NCI-H2107 treated with DMSO at 0.1 percent for 48 hours (cell line): ENCODE results near the gene ROPN1L.
"Not testable (repeated sequence)": the region's sequence is repeated elsewhere in the genome, so short reads cannot be mapped to it uniquely, and the experiment has no call there.

Source experiments
- DNase-seq: peaks from one replicate; lab custom pipeline; 2025; ENCODE audit not compliant: unreplicated experiment; lab: John Stamatoyannopoulos, UW

Gene ROPN1L

DNA sequence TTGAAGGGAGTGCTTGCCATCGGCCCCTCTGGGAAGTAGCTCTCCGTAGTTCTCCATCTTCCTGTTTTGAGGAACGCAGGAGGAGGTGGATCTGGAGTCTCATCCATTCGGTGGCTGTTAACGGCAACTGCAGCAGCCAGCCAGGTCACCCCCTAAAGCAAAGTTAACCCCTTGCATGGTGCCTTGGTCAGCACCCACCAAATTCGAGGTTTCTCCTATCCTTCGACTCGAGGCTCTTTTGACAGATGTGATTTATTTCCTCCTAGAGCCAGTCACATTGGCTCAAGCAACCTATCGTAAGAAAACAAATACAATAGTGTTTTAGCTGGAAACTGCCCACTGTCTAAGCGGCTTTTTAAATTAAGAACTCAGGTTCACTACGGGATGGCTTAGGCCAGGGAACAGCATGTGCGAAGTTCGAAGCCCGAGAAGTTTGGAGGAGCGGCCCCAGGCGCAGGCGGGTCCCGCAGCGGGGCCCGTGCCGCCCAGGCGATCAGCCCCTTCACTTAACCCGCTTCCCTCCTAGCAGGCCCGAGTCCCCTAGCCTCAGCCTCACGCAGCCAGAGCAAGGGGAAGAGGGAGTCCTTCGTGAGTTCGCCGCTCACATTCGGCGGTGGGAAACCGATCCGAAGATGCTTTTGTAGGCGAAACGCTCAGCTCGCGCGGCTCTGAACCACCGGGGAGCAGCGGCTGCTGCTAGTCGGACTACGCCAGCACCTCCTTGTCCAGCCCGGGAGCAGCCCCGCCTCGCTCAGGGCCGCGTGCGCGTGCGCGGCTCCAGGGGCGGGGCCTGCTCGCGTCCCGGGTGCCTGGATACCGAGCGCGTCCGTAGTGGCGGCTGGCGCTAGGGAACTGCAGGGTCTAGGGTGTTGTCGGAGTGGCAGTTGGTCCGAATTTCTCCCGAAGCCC, at the start of gene ROPN1L:
ROPN1L (plus strand) TSS at position 797 of the 909 bp plus-strand sequence. CDS start 289 bp downstream, outside the sequence.
- peak; percentile 53 for DNase-seq

DNA sequence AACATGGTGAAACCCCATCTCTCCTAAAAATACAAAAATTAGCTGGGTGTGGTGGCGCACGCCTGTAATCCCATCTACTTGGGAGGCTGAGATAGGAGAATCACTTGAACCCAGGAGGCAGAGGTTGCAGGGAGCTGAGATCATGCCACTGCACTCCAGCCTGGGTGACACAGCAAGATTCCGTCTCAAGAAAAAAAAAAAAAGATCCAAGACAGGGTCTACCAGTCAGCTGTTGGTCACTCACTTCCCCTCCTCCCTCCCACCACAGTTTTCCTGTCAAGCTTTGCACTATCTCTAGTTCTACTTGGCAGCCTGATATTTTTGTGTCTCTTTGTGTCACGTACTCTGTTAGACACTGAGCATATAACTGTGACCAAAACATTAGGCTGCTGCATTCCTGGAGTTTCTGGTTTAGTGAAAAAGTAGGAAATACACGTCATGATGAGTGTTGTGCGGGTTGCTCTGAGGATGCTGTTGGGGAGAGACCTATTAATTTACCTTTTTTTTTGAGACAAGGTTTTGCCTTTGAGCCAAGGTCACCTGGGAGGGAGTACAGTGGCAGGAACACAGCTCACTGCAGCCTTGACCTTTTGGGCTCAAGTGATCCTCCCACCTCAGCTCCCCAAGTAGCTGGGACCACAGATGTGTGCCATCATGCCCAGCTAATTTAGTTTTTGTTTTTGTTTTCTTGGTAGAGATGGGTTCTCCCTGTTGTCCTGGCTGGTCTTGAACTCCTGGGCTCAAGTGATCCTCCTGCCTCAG, 48.9 kb upstream of the ROPN1L start:
- not testable (repeated sequence) for DNase-seq

DNA sequence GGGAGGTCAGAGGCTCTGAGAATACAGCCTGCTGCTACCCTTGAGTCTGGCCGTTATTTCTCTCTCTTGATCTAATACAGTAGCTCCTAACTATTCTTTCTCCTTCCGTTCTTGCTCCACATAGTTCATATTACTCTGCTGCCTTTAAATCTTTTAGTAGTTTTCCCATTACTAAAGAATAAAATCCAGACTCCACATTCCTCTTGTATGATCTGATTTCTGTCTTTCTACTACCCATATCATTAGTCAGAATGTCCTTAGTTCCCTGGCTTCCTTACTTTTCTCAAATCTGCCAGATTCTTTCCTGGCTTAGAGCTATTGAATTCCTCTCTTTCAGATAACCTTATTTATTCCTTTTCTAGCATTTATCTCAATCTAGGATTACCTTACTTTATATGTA, 48.2 kb upstream of the ROPN1L start:
- no peak for DNase-seq

DNA sequence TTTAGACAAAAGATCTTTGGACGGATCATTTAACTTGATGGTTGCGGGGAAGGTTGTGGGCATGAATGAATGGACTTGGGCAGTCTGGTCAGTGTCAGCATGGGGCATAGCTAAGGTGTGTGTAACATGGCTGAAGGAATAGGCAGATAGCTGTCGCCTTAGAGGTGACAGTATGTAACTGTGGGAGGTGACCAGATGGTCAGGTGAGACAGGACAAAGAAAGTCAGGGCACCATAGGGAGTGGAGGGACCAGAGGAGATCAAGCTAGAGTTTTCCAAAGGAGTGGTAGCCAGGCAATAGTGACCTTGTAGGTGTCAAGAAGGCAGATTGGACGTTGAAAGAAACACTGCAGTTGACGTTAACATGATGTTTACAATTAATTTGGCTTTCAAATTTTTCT, 45.1 kb upstream of the ROPN1L start:
- DNase-seq = no peak

DNA sequence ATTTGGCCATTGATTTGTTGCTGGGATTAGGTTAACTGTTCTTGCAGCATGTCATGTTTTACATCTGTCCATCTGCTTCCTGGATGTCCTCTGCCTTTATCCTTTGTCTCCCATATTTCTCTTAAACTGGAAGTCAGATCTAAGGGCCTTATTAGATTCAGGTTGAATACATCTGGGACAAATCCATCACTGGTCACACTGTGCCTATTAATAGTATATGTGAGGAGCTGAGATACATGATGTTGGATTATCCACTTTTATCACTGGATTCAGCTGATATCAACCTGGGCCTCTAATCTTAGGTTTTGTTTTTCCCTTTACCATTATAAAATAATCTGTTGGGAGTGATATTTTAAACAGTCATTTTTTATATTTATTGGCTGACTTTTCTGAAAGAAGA, 41.8 kb upstream of the ROPN1L start:
- DNase-seq = no peak

DNA sequence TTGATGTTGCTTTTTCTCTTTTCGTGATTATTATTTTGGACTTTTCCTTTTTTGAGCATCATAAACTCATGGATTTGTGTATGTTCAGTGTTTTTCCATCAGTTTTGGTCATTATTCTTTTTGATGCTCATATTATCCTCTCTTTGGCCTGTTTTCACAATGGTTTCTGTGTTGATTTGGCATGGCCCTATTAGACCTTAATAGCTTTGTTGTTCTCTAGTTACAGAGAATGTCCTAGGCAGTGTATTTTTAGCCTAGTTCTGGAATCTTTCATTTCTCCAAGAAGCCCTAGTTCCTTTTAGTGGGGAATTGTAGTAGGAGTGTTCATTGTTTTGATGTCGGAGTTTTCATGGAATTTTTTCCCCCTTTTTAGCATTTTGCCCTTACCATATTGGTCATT, 41.3 kb upstream of the ROPN1L start:
- no peak for DNase-seq

DNA sequence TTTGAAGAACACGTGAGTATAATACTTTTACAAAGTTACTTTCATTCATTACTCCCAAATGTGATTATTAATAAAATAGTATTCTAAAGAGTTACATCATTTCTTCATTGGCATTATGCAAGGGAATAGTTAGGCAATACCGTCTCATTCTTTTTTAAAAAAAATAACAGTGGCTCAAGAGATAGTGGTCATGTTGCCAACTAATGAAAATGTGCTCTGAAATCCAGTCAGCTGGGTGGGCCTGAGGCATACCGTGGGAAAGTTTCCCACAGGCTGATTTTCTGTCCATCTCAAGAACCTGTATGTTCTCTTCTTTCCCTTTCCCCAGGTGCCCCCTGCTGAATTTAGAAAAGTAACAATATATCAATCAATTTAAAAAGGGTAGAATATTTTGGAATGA, 40.8 kb upstream of the ROPN1L start:
- DNase-seq = no peak

DNA sequence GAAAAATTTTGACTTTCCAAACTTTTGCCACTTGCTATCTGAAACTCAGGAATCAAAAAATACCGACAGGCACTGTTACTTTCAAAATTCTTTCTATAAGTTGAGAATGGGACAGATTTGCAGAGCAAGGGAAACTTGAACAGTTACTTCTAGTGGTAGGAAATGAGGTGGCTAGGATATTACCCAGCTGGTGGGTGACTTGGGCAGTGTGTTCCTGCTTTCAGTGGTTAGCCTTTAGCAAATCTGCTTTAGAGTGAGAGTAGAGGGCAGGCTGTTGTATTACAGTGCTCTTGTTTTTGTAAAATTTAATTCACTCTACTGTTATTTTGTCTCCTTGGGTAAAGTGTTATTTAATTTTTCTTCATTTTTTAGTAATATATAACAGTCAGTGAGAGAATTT, 40.2 kb upstream of the ROPN1L start:
- DNase-seq = no peak

DNA sequence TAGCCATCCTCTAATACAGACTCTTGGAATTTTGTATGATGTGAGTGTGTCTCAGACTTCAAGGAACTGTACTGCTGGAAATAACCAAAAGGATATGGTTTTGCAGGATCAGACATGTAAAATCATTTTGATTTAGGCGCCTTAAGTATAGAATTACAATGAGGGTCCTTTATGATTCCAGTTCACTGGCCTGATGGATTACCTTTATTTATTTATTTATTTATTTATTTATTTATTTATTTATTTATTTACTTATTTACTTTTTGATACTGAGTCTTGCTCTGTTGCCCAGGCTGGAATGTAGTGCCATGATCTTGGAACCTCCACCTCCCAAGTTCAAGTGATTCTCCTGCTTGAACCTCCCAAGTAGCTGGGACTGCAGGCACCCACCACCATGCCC, 37.9 kb upstream of the ROPN1L start:
- DNase-seq = no peak

DNA sequence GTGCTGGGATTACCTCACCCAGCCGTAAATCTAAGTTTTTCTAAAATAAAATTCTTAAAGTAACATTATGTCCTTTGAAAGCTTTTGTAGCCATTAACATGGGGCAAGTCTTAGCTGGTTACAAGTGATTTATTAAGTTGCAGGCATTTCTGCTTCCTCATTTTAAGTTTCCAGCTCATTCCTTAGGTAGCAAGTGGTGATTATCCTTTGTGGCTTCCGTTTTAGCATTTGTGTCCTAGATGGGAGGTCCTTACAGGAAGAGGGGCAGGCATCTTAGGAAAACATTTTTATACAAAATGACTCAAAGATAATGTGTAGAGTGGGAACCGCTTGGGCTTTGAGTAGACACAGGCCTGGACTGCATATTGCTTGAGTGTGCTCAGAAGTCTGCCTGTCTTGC, 35.0 kb upstream of the ROPN1L start:
- DNase-seq = no peak

DNA sequence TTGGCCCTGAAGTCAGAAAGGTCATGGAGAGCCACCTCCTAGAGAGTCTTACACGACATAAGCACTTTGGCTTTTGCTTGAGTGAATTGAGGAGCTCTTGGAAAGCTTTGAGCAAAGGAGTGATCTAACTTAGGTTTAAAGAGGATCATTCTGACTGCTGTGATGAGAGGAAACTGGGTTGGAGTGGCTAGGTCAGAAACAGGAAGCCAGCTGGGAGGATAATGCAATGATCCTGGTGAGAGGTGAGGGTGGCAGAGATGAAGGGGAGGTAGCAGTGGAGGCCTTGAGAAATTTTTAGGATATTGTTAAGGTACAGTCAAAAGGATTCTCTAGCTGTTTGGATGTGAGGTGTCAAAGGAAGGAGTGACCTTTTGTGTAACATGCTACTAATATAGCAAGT, 32.2 kb upstream of the ROPN1L start:
- DNase-seq = no peak

DNA sequence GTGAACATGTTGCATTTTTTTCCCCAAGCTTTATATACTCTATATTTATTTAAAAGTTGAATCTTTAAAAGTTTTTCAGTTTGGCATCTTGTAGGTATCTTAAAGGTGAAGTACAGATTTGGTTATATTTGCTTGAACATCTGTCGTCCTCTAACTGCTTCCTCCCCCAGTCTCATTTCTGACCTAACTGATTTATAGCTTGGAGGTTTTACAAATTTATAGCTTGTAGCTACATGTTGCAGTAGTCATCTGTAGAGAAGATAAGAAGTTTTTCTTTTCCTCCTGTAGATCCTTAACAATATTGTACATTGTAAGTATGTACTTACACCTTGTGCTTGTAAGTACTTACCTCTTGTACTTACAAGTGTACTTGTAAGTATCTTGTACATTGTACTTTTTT, 31.0 kb upstream of the ROPN1L start:
- DNase-seq = no peak

DNA sequence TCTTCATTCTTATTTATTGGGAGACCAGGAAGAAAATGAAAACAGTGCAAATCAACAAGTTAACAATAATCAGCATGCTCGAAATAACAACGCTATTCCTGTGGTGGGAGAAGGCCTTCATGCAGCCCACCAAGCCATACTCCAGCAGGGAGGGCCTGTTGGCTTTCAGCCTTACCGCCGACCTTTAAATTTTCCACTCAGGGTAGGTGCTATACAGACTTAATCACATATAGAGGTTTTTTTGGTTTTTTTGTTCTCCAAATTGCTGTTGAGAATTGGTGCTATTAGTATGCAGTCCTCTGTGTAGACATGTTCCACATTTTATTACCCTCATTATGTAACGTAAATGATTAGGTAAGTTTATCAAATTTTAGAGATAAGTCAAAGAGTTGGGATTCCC, 30.3 kb upstream of the ROPN1L start:
- no peak for DNase-seq

DNA sequence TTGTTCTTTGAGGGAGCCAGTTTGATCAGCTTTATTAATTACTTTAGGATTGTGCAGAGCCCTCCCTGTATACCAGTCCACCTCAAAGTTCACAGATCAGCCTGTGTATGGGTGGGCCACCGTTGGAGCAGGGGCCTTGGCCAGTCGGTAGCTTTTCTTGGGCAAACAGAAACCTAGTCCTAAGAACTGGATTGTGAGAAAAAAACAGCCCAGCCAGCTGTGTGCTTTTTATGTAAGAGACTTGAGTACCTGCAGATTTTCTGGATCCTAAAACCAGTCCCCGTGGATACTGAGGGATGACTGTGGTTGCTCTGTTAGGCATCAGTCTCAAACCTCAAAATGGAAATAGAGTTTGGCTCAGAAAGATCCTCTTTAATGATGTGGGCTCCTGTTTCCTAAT, 24.8 kb upstream of the ROPN1L start:
- no peak for DNase-seq

DNA sequence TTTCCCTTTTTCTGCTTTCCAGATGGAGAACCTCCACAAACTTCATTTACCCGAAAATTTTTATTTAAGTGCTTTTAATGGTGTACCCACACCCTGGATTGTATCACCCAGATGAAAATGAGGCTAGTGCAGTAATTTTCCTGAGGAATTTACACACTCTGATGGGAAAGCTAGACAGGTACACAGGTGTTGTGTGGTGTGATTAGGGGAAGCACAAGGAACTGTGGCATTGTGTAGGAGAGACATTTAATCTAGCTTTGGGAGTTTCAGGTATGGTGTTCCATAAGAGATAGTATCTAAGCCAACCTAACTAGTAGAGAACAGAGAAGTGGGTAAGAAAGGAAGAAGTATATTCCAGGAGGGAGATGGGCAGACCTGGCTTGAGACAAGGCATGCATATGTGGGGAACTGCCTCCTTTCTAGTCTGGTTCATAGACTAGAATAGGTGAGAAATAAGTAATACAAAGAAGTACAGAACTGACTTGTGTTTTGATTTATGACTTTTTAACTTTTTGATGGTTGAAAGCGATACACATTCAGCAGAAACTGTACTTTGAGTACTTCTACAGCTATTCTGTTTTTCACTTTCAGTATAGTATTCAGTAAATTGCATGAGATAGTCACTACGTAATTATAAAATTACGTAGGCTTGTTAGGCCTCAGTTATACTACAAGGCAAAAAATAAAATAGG, 22.9 kb upstream of the ROPN1L start:
- DNase-seq = no peak

DNA sequence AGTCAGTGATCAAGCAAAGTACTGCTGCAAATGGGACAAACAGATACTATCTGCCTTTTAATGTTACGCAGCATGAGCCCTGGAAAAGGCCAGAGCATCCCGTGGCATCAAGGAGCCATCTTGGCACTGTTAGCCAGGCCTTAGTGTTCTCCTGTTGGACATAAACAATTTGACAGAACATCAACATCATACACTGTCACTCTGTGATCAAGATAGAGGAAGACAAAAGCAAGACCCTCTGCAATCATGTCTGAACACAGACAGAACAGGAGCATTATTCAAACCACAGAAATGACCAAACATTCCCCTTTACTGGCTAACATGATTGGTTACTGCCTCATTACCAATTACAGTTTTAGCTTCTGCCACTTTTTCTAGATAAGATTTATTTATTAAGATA, 21.2 kb upstream of the ROPN1L start:
- DNase-seq = no peak

DNA sequence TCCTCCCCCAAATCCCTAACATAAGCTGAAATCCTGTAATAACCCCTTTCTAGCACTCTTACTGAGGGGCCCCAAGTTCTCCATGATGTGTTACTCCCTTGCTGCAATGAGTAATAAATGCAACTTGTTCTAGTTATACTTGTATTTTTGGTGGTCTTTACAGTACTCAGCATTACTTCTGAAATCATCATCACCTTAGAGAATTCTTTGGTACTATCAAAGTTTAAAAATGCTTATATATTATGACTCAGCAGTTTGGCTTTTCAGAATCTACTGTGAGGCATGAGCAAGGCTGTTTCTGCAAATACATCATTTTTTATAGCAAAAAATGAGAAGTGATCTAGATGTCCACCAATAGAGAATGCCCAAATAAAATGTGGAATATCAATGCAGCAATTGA, 20.7 kb upstream of the ROPN1L start:
- DNase-seq = no peak

DNA sequence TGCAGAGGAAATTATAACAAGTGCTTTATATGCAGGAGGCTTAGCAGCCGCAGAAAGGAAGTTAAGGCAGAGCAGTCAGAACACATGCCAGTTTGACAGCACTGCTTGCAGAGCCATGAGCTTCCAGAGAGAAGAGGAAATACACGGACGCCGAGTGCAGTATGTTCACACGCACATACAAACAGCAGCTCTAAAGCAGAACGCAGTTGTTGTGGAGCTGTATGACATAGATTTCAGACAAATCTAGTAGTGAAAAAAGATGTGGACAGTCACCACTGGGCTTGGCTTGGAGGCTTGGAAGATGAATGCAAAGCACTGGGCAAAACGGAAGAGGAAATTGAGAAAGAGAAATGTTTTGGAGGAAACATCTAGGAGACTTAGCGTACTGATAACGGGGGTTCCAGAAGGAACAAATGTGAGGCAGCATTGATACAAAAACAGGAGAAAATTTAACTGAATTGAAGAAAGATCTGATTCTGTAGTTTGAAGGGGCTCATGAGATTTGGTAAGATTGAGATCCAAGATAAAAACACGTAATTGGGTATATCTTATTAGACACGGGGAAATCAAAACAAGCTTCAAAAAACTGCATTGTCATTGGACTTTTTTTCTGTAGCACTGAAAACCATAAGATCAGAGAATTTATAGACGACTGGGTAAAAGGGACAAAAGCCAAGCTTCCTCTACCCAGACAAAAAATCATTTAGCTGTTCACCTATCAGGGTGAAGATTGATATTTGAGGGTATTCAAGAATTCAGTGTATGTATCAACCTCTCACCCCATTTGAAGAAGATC, 19.6 kb upstream of the ROPN1L start:
- DNase-seq = no peak

DNA sequence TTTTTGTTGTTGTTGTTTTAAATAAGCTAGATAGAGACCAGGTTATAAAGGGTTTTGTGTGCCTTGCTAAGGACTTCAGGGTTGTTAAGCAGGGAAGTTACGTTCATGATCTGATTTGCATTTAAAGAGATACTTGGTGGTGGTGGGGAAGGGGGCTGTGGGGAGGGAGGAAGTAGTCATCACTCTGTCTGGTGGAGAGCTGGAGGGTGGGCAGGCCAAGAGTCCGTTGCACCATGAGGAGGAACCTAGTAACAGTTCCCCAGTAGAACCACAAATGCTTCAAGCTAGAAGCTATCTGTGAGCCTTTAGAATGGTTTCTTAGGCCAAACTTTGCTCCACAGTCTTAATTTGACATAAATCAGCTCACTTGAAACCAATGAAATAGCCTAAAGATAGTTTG, 18.7 kb upstream of the ROPN1L start:
- no peak for DNase-seq

DNA sequence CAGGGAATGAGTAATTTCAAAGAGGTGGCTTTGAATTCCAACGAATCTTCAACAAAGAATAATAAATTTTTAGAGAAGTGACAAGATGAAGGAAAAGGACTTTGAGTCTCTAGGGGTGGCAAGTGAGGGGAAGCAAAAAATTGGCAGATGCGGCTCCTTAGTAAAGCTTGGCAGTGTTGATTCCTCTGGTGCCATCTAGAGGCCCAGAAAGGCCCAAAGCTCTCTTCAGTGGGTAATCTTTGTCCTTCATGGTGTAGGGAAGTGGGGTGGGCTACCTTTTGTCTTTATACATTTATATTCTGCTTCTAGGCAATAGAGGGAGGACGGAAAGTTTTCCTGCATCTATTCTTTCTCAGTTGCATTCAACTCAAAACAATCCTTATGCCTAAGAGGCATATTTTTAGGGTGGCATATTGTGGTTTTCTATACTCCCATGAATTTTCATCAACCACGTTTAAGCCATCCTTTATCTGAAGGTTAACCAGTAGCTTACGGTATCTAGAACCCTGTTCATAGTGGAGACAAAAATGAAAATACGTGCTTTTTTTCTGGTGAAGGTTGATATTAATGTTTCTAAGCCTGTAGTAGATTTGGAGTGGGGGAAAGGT, 17.5 kb upstream of the ROPN1L start:
- DNase-seq = no peak

DNA sequence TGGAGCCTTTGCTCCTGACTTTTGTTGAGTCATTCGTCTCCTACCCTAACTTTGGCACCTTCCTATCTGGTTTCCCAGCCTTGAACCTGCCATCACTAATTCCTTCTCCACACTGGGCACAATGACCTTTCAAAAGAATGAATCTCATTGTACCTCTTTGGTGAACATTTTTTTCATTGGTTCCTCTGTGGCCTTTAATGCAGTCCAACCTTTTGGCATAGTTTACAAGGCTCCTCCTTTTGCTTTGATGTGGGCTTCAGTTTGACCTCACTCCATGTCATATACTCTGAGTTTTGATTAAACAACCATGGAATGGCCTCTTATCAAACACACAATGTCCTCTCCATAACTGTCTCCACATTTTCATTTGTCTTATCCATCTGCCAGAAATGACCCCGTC, 14.5 kb upstream of the ROPN1L start:
- no peak for DNase-seq
